ENCODE results near the gene ITGB4. TPM values are rescaled to one million over a fixed set of nuclear protein-coding genes. Genes with fewer than 3 reads are reported as not detected.

ITGB4 gene
- total and polyA plus RNA-seq, 2 of the 13 experiments (the other 11 are each of a cell fraction or from before 2014, with no cell fraction given) = 6.9 to 14.5 TPM

GRCh38 chr17:75784473-75785015 lies 63.3 kb downstream of the ITGB4 start, which contains the start of gene UNK (continued):
- no peak; the same call in 1 of the 2 replicates for TF ChIP-seq AHDC1 (CRISPR knock-in tag; IDR thresholded peaks at IDR 0.05; ENCODE audit: borderline replicate concordance)
- no peak for TF ChIP-seq ZNF550 (CRISPR knock-in tag; IDR thresholded peaks at IDR 0.05; ENCODE audit: borderline replicate concordance)
- peak; percentile 88; the same call in 1 of the 2 replicates for TF ChIP-seq HES4 (CRISPR knock-in tag; IDR thresholded peaks at IDR 0.05; ENCODE audit: borderline replicate concordance)
- TF ChIP-seq POLR2A (IDR thresholded peaks at IDR 0.05; ENCODE audit: insufficient read depth in 1 of 2, low read depth in 2 of 2, low read length in 2 of 2) = peak; percentile 63 to 82
- TF ChIP-seq ZZZ3 (CRISPR knock-in tag; IDR thresholded peaks at IDR 0.05; ENCODE audit: borderline replicate concordance) = no peak
- peak; percentile 97 for TF ChIP-seq ZNF335 (CRISPR knock-in tag; IDR thresholded peaks at IDR 0.05)
- TF ChIP-seq ZNF567 (CRISPR knock-in tag; IDR thresholded peaks at IDR 0.05; ENCODE audit: borderline replicate concordance) = no peak
- TF ChIP-seq NAIF1 (CRISPR knock-in tag; IDR thresholded peaks at IDR 0.05; ENCODE audit: borderline replicate concordance) = 0 out of 2 replicates have a peak, but pooled peaks have one; percentile 60
- TF ChIP-seq RAD21 (CRISPR knock-in tag; IDR thresholded peaks at IDR 0.05) = peak; percentile 61
- no peak for TF ChIP-seq ZC3H4 (CRISPR knock-in tag; IDR thresholded peaks at IDR 0.05; ENCODE audit: borderline replicate concordance)
- TF ChIP-seq REL (CRISPR knock-in tag; conservative IDR thresholded peaks at IDR 0.05) = no peak; the same call in 1 of the 2 replicates
- TF ChIP-seq RFX1 (IDR thresholded peaks at IDR 0.05) = no peak
- no peak for TF ChIP-seq STAG1 (CRISPR knock-in tag; IDR thresholded peaks at IDR 0.05)
- no peak for TF ChIP-seq ZNF17 (CRISPR knock-in tag; IDR thresholded peaks at IDR 0.05)
- no peak; the same call in 1 of the 2 replicates for TF ChIP-seq KLF6 (CRISPR knock-in tag; IDR thresholded peaks at IDR 0.05)
- TF ChIP-seq TCF7 (IDR thresholded peaks at IDR 0.05; ENCODE audit: low read depth) = no peak
- no peak for TF ChIP-seq ZNF503 (CRISPR knock-in tag; IDR thresholded peaks at IDR 0.05)
- no peak for TF ChIP-seq ZNF331 (CRISPR knock-in tag; IDR thresholded peaks at IDR 0.05)
- TF ChIP-seq ZNF883 (CRISPR knock-in tag; IDR thresholded peaks at IDR 0.05; ENCODE audit: not compliant biosample characterization) = no peak
- TF ChIP-seq IKZF4 (CRISPR knock-in tag; IDR thresholded peaks at IDR 0.05; ENCODE audit: borderline replicate concordance, low read depth, not compliant biosample characterization) = no peak
- TF ChIP-seq SP140L (CRISPR knock-in tag; IDR thresholded peaks at IDR 0.05; ENCODE audit: borderline replicate concordance) = no peak
- peak; percentile 36 for TF ChIP-seq SMAD3 (CRISPR knock-in tag; IDR thresholded peaks at IDR 0.05)
- TF ChIP-seq MATR3 (CRISPR knock-in tag; IDR thresholded peaks at IDR 0.05) = no peak
- TF ChIP-seq ZKSCAN8 (CRISPR knock-in tag; IDR thresholded peaks at IDR 0.05; ENCODE audit: borderline replicate concordance) = no peak
